ENCODE data around the gene ECT2L.

The ECT2L gene, protein sequence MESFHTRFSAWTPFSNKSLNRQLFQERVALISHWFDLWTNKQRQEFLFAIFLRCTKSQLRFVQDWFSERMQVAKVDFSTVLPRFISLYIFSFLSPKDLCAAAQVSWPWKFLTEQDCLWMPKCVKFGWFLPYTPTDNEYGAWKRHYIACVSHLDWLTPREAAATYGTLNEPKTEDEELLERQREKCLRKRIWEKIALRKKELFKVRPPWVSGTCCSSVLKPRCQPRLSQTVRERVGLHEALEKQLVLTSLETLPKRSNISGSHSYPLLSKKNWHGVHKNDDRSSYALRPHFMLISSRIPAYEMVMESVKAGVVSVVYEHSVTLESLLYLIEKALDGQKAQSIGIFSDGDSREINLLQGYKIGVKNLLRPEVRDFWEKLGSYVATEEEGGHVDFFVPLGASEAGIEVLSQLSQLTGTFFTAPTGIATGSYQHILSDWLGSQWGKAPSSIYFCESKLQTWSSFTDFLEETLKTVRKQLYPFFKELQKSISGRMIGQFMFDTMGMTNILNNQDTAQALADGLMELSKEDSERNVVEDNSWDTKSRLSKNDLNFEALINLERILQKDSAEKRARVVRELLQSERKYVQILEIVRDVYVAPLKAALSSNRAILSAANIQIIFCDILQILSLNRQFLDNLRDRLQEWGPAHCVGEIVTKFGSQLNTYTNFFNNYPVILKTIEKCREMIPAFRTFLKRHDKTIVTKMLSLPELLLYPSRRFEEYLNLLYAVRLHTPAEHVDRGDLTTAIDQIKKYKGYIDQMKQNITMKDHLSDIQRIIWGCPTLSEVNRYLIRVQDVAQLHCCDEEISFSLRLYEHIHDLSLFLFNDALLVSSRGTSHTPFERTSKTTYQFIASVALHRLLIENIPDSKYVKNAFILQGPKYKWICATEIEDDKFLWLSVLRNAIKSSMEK

DNA sequence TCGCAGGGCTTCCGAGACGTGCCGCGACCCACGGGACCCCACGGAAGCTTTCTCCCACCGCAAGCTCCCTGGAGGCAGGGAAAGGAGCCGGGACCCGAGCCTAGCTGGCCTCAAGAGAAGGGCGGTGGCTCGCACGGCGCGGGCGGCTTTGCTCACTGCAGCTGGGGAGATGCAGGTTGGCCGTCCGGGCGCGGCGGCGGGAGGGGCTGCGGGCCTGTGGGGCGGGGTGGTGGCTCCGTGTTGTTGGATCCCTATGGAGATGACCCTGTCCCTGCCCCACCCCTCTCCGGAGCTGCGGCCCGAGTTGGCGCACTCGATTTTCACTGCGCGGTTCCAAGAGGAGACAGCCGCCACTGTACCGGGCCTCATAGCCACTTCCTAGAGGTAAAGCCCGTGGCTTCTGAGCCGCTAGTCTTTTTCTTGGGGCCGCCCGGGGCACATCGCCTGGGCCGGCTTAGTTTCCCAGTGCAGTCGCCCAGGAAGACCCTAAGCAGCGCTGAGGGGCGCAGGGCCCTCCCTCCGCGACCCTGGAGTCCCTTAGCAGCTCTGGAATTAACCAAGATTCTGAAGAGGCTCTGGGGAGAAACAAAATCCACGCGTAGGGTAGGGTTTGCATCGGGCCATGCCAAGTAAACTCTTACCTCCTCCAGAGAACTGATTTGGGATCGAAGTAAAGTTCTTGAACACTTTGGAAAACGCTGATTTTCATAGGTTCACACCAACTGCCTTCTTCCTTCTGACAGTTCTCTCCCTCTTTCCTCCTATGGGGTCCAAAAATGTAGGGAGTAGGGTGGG lies at the start of gene ECT2L:
TSS of gene ECT2L (plus strand) at position 279 of the 795 bp plus-strand sequence. CDS start 17,188 bp downstream, outside the sequence.
- DNase-seq, result no peak

DNA sequence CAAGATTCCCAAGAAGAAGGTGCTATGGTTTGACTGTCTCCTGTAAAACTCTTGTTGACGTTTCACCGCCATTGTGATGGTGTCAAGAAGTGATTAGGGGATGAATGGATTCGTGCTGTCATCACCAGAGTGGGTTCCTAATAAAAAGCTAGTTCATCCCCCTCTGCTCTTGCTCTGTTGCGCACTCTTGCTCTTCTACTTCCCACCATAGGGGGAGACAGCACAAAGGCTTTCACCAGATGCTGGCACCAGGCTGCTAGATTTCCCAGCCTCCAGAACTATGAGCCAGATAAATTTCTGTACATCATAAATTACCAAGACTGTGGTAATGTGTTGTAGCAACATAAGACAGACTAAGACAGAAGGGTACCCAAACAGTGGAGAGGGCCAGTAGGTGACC lies 43.9 kb upstream of the ECT2L start:
- no peak for DNase-seq

DNA sequence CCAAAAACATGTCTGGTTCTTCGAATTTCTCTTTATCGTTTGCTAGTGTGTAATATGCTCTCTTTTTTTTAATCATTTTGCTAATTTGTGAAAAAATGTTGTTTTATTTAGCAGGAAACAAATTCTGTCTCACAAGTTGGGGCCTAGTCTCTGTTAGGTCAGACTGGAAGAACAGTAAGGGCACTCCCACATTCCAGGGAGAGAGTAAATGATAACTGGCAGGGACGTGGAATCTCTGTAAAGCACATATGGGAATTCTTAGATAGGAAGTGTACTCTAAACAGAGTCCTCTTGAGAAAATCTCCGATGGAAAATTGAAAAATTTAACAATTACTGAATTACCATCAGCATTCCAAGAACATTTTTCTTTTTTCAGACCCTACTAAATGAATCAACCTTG lies 38.8 kb upstream of the ECT2L start:
- no peak for DNase-seq

DNA sequence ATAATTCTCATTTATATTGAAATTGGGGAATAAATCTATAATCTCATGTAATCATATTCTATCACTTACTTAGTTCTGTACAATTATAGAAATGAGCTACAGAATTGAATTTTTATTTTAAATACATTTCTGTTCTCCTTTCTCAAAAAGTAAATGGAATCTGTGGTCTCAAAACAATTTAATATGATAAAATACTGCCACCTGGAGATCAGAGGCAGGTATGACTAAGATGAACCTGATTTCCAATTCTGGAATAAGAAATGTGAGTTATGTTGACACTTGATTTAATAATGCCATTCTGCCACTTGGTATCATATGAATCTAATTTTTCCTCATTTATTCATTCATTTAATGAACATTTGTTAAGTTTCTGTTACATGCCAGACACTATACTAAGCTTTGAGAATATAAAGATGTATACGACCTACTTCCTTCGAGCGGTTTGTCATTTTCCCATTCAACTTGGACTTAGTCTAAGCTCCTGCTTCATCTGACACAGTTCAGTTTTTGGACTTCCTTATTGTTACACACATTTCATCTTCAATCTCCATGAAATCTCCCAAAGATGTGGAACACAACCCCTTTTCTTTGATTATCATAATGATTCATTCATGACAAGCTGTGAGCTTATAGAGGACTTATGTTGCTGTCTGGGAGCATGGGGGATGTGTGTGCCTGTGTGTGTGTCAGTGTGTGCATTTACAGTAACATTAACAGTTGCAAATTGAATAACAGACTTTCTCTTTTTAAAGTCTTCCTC lies 29.8 kb upstream of the ECT2L start:
- DNase-seq, result no peak

DNA sequence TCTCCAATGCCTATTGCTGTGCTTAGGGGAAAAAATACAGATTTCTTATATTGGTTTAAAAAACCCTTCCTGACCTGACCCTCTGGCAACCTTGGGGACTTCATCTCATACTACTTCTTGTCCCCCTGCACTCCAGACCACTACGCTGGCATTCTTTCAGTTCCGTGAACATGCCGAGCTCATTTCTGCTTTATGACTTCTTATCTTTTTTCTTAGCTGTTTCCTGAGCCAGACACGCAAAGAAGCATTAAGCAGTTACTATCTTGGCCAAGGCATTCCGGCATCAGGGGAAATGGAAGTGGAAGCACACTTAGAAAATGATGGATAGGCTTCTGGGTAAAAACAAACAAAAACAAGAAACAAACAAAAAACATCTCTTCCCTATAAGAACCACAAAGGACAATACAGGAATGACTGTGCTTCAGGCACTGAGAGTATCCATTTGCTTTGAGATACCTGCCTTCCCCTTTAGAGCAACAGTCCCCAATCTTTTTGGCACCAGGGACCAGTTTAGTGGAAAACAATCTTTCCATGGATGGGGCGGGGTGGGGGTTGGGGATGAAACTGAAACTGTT lies 26.7 kb upstream of the ECT2L start:
- DNase-seq, result no peak

DNA sequence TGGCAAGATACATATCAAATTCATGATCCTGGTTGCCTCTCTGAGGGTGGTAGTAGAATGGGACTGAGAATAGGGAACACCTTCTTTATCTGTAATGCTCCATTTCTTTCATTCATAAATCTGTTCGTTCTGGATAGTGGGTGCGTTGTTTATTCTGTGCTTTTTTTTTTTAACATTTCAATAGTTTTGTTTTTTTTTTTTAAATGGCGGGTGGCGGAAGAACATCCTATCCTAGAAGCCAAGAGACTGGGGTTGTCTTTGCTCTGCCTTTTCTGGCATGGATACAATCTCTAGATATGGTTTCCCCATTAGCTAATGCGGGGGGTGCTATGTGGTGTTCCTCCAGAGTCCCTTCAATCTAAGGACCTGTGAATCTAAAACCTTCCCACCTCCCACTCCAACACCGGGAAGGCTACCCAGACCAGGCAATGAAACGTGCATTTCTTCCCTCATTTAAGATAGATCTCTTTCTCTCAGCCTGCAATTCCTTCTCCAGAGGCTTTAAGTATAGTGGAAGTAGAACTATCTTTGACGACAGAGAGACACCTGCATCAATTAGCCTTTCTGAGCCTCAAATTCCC lies 23.2 kb upstream of the ECT2L start:
- DNase-seq, result no peak

DNA sequence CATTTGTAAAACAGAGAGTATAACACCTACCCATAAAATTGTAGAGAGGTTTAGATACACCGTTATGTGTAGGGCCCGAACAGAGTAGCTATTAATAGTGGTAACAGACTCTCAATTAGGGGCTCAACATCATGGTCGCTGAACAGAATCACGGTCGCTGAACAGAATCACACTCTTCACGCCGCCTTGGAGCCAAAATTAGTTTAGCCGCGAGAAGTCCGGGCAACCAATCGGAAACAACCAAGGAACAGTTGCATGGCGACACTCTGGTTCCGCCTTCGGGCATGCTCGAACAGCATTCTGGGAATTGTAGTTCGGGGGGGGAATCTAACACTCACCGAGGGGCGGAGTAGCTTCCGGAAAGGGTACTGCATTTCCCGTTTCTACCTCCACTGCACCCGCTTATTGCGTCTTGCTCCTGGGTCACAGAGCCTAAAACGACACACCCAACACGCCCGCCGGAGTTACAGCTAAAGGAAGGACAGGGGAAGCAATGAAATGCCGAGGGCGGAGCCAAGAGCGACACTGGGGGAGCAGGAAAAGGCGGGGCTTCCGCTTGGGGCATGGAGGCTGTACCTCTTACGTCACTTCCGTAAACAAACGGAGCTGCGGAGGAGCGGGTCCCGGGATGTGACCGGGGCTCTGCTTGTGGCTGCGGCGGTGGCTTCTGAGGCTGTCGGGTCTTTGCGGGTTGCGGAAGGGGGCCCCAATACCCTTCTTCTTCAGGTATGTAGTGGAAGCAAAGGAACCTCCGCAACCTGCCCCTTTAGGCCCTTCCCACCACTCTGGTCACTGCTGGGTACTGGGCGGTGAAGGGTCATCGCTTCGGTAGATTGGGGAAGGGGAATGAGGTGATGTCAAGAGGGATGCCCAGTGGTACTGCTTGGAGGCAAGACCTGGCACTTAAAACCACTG lies 22.5 kb upstream of the ECT2L start, which contains the start of gene CCDC28A:
TSS of gene CCDC28A (plus strand) at position 593 of the 915 bp plus-strand sequence. CDS start 2,352 bp downstream, outside the sequence.
- peak; percentile 92 to 93 for DNase-seq

DNA sequence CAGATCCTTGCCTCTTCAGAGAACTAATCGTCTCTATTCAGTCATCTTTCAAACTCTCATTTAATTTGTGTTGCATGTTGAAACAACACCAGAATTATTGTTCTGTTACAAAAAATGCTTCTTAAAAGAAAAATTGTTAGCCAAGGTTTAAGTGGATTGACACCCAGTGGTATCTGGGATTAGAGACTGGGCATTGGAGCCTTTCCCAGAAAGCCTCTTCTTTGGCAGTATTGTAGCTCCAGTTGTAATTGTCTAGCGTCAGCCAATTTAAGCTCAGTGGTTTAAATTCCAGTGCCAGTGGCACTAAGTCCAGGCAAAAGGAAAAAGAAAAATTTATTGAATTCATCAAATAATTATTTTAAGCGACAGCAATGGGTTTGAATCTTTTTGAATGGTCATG lies 21.5 kb upstream of the ECT2L start:
- DNase-seq, result no peak

DNA sequence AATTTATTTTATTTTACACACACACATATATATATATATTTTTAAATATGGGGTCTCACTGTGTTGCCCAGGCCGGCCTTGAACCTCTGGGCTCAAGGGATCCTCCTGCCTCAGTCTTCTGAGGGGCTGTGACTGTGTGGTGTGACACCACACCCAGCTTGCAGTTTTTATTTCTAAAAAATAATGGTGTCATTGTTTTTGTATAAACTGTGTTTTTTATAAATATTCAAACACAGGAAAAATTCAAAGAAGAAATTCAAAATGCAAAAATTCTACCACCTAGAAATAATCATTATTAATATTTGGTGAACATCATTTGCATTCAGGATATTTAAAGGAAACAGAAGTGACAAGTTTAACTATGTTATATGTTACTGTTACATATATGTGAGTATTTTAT lies 19.2 kb upstream of the ECT2L start:
- no peak for DNase-seq

DNA sequence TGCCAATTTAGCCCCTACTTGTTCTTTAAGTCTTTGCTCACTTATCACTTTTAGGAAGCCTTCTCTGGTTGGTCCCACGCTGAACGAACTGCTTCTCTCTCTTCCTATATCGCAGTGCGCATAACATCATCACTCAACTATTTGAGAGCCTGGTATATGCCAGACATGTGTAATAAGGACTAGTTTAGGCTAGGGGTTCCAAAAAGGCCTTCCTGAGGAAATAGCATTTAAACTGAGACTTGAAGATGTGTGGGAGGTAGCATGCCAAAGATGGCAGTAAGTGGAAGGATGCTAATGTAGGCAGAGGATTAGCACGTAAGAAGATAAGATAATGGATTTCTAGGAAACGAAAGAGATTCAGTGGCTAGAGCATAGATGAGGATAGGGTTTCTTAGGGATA lies 17.6 kb upstream of the ECT2L start:
- DNase-seq, result no peak

DNA sequence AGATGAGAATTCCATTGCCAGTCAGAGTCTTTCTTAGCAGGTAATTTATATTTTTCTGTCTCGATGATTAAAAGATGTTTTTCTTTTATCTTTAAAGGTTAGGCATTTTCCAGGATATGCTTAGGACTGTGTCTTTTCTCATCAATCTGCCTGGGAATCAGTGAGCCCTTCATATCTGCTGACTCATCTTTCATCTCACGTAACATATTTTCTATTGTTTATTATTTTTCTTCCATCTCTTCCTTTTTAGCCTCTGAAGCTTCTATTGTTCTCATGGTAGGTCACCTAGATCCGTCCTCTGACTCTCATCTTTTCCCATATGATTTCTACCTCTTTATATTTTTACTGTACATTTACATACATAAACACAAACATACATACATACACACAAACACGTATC lies 13.6 kb upstream of the ECT2L start:
- no peak for DNase-seq

DNA sequence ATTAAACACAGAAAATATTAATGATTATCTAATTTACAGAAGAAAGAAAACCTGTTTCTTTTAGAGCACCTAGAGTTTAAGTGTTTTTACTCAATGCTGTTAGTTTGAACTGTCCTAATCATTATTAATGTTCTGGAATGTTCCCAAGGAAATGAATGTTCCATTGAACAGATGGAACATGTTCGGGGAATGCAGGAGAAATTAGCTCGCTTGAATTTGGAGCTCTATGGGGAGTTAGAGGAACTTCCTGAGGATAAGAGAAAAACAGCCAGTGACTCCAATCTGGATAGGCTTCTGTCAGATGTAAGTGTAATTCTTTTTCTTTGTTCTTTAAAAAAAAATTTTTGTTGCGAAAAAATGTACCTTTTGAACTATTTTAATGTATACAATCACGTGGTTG lies 10.8 kb upstream of the ECT2L start:
- no peak for DNase-seq

DNA sequence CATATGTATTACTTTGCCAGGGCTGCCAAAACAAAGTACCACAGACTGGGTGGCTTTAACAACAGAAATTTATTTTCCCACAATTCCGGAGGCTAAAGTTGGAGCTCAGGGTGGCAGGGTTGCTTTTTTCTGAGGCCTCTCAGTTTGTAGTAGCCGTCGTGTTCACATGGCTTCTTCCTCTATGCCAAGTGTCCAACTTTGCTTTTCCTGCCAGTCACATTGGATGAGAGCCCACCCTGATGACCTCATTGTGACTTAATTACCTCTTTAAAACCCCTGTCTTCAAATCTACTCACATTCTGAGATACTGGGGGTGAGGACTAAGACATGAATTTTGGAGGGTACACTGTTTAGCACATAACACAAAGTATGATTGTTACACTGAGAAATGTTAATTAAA lies 9.9 kb upstream of the ECT2L start:
- DNase-seq, result no peak

DNA sequence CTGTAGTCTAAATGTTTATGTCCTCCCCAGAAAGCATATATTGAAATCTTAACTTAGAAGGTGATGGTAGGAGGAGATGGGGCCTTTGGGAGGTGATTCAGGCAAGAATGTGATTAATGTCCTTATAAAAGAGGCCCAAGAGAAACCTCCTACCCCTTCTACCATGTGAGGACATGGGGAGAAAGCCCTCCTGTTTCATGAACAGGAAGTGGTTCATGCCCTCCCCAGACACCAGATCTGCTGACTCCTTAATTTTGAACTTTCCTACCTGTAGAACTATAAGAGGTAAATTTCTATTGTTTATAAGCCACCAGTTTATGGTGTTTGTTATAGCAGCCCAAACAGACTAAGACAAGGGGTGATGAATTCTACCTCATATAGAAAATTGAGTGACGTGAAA lies 8.7 kb upstream of the ECT2L start:
- no peak for DNase-seq

DNA sequence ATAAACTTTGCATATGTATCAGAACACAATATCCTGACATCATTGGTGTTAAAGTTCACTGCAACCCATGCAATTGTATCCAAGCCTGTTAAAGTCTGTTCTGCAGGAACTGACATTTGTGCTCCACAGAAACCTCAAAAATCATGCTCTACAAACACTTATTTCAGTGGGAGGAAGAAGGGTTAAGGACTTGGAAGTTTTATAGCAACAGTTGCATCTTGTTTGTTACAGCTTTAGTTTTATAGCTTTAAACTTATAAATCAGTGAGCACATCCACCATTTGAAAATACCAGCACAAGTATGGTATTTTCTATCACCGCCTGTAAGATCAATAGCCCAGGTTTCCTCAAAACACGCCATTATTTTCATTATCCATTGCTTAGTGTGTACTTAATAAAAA lies 884 bp downstream of the ECT2L start:
- DNase-seq, result no peak

DNA sequence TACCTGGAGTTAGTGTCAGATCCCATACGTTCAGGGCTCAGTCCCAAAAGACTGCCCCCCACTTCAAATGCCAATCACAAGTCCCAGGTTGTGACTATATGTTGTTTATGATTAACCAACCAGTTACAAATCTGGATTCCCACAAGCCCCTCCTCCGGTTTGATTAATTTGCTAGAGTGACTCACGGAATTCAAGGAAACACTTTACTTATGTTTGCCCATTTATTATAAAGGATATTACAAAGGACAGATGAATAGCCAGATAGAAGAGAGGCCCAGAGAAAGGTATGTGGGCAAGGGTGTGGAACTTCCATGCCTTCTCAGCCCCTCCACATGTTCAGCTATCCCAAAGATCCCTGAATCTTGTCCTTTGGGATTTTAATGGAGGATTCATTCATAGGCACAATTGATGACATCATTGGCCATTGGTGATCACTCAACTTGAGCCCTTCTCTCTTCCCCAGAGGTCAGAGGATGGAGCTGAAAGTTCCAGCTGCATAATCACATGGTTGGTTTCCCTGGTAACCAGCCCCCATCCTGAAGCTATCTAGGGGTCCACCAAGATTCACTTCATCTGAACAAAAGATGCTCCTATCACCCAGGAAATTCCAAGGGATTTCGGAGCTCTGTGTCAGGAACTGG lies 2.0 kb downstream of the ECT2L start:
- no peak for DNase-seq

DNA sequence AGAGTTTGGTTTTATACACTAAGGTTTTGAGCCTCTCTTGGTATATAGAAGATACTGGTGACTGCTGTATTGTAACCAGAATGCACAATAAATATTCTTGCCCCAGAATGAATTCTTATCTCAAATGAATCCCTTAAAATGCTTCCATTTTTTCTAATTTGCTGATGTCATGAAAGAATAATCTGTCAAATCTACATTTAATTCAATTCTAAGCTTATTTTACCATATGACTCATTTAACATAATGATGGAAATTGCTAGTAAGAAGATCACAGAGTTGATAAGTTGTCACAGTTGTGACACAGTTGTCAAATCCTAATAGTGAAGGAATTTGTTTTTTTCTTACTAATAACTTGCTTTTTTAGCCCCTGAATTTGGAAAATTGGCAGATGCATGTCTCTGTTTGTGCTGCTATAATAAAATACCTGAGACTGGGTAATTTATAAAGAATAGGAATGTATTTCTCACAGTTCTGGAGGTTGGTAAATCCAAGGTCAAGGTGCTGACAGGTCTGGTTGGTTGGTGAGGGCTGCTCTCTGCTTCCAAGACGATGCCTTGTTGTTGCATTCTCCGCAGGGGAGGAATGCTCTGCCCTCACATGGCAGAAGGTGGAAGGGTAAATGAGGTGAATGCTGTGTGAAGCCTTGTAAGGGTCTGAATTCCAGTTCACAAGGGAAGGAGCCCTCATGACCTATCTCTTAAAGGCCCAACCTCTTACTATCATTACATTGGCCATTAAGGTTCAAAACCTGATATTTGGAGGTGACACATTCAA lies 4.7 kb downstream of the ECT2L start:
- no peak for DNase-seq

DNA sequence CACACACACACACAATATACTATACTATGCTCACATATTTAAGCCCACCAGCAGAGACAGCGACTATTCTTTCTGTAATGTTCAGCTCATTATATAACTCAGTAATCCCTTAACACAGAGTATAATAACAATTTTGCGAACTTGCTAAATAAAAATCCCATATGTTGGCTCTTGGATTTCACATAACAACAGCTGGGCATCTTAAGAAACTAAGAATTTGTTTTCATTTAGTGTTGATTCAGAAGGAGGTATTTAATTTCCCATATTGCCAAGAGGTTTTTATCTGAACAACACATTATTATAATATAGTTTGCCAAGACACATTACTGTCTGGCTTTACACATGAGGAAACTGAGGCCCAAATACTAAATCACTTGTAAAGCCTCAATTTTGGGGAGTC lies 7.4 kb downstream of the ECT2L start:
- no peak for DNase-seq

DNA sequence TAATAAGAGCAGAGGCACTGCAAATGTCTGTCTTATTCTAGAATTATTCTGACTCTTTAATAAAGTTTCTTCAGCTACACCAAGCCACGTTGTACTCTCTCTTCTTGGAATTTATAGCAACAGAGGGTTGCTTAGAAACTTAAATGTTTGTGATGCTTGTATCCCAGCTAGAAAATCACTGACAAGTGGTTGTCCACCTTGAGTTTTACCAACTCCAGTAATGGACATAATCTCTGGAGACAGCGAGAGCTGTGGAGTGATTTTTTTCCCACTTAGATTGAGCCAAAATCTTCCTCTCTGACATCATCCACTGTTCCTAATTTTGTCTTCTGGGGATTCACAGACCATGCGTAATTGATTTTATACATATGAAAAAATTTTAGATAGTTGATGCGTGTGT lies 8.0 kb downstream of the ECT2L start:
- DNase-seq, result no peak
